Pancreas (tissue), 10 donors: ENCODE measurements around the gene ETS1. TPM values are rescaled to one million over a fixed set of nuclear protein-coding genes. Genes with fewer than 3 reads are reported as not detected.
A peak's percentile ranks its signal among the peaks of the same experiment; 100 is the strongest.

ENCODE experiments used
- ATAC-seq, 4 donors: fragments of 200-7000 bp; cut with Tn5 transposase; one replicate each; pipeline versions ENCODE4 v1.8.0 to v1.9.1; 2020; ENCODE audit warnings: mild to moderate bottlenecking in 4 of 4, moderate library complexity in 4 of 4
- DNase-seq, 6 donors: peaks; one replicate each; pipeline ENCODE4 v3.0.0-alpha.2; 2020
- FAIRE-seq: peaks from 2 replicates; lab custom pipeline; 2012; peaks lifted over from hg19 to GRCh38; lab: Jason Lieb, UNC
- H3K27ac ChIP-seq, 4 donors: fragments of 200-600 bp; sonication (generic); 1 replicate in 3 of 4; 2 replicates in 1 of 4; pipeline versions ENCODE4 v1.5.0 to v1.8.0; 2020
- H3K27me3 ChIP-seq, 4 donors: fragments of 200-600 bp; one replicate each; pipeline ENCODE4 v1.8.0; 2021
- H3K36me3 ChIP-seq, 3 donors: fragments of 200-600 bp; sonication (generic) in 1 of 3; one replicate each; pipeline versions ENCODE4 v1.5.0 to v1.8.0; 2020 to 2021
- H3K4me1 ChIP-seq, 3 donors: fragments of 200-600 bp; one replicate each; pipeline ENCODE4 v1.8.0; 2021
- H3K4me3 ChIP-seq, 4 donors: fragments of 200-600 bp; sonication (generic) in 2 of 4; one replicate each; pipeline versions ENCODE4 v1.5.0 to v1.8.0; 2020 to 2021
- H3K9me3 ChIP-seq, 4 donors: fragments of 200-600 bp; one replicate each; pipeline ENCODE4 v1.8.0; 2021
- CTCF ChIP-seq, 4 donors: fragments of 200-600 bp; sonication (generic) in 3 of 4; IDR thresholded peaks; one replicate each; pipeline versions ENCODE4 v1.5.0 to v1.8.0; 2021; ENCODE audit warnings: antibody characterized with exemption in 4 of 4
- WGBS, 2 donors: extraction: QIAGEN DNeasy Blood & Tissue Kit; methylation state at CpG; one replicate each; pipeline ENCODE4 v1.1.7; 2013; 5-methylcytosine and 5-hydroxymethylcytosine counted together
- intact Hi-C, 3 donors: fragments of 100-400 bp; cut with DNase I; formaldehyde crosslinking; loops; one replicate each; pipeline versions ENCODE4 v1.11.1 to v1.14.2; 2022
- polyA plus RNA-seq, 2 donors: library from polyadenylated mRNA; stranded (reverse); fragments of 200-250 nt; gene quantifications; one replicate each; pipeline ENCODE4 v1.2.3, GENCODE V29; 2013
- total RNA-seq, 6 donors: library from RNA; stranded (reverse); fragmentation: NEBNext Ultra II Directional in 4 of 6; extraction: Animal tissue kit (Norgen Biotek cat#: 25700) in 4 of 6; gene quantifications; one replicate each; pipeline versions ENCODE4 v1.2.1 to v1.2.4, GENCODE V29; 2021 to 2023
- donor health status: healthy with polysubstance abuse.
- donor health status: DM: no; HTN: no; CAD: no; lungs with moderate emphysema.
- donor health status: DM: no; HTN: no; CAD: no.
- donor health status: control.
- donor health status: control.
- donor health status: Bipolar disorder and iron deficiency.
- donor health status: DM: yes; HTN: yes; CAD: no.
- donor health status: DM: no; HTN: no; CAD: no.
- donor health status: DM: no; HTN: no; CAD: no.
- donor health status: DM: yes; HTN: yes; CAD: no.

The ETS1 gene
- total and polyA plus RNA-seq, 8 donors, result 5.4 to 26.6 (median 13.0) TPM

- no peaks in the 10 kb centered on the region for H3K27me3 ChIP-seq
- H3K27ac ChIP-seq, result no peak overlapping the region
- TF ChIP-seq CTCF (IDR thresholded peaks at IDR 0.05), result no peak
- H3K9me3 ChIP-seq, result no peaks in the 10 kb centered on the region
- intact Hi-C loops, result no loop called here
- DNase-seq (no peak), ATAC-seq (no peak), FAIRE-seq (no peak)
- peaks cover 24 to 60% (median 26%) of the 10 kb centered on the region in 3 donors for H3K4me1 ChIP-seq
- H3K4me3 ChIP-seq, result no peak overlapping the region
- 76 to 77% methylated on average over 4 of the region's 4 CpGs for WGBS, 2 donors
- H3K36me3 ChIP-seq, result no peaks in the 10 kb centered on the region
Observed at GRCh38 chr11:128511712-128512111, 75.6 kb downstream of the ETS1 start.

- Histone ChIP-seq H3K4me3 (no peak overlapping the region), H3K27me3 (no peaks in the 10 kb centered on the region), H3K27ac (no peak overlapping the region), H3K9me3 (no peaks in the 10 kb centered on the region), H3K4me1 (peaks cover 8 to 41% (median 11%) of the 10 kb centered on the region in 3 donors), H3K36me3 (no peaks in the 10 kb centered on the region)
- DNase-seq, result no peak
- TF ChIP-seq CTCF (IDR thresholded peaks at IDR 0.05), result no peak
- no peak for ATAC-seq
- intact Hi-C loops, result no loop called here
- FAIRE-seq, result no peak
- WGBS, 2 donors, result 93 to 94% methylated on average over 2 of the region's 2 CpGs
Observed at GRCh38 chr11:128509621-128510389, 77.6 kb downstream of the ETS1 start.

- WGBS, 2 donors, result 82 to 84% methylated on average over 8 of the region's 8 CpGs
- H3K4me3 ChIP-seq, result no peak overlapping the region
- peaks cover 8 to 34% (median 11%) of the 10 kb centered on the region in 3 donors for H3K4me1 ChIP-seq
- no peak for TF ChIP-seq CTCF (IDR thresholded peaks at IDR 0.05)
- H3K27me3 ChIP-seq, result no peaks in the 10 kb centered on the region
- ATAC-seq (no peak), FAIRE-seq (no peak), DNase-seq (no peak)
- H3K27ac ChIP-seq, result no peak overlapping the region
- no peaks in the 10 kb centered on the region for H3K9me3 ChIP-seq
- H3K36me3 ChIP-seq, result no peaks in the 10 kb centered on the region
- intact Hi-C loops, result no loop called here
Observed at GRCh38 chr11:128508770-128509510, 78.4 kb downstream of the ETS1 start.

- no peaks in the 10 kb centered on the region for H3K27me3 ChIP-seq
- DNase-seq (no peak), ATAC-seq (no peak), FAIRE-seq (no peak)
- WGBS, 2 donors, result 47 to 50% methylated on average over 6 of the region's 6 CpGs
- H3K36me3 ChIP-seq, result no peaks in the 10 kb centered on the region
- peak overlapping the region in 1 of 4 donors; percentile 33 for H3K4me3 ChIP-seq
- no peak for TF ChIP-seq CTCF (IDR thresholded peaks at IDR 0.05)
- peak overlapping the region in 2 of 4 donors; percentile 63 to 73 for H3K27ac ChIP-seq
- H3K4me1 ChIP-seq, result peaks cover 8 to 34% (median 11%) of the 10 kb centered on the region in 3 donors
- no peaks in the 10 kb centered on the region for H3K9me3 ChIP-seq
- intact Hi-C loops, result no loop called here
Observed at GRCh38 chr11:128507936-128508335, 79.4 kb downstream of the ETS1 start.
